NCI-H146 treated with DMSO at 0.1 percent for 48 hours (cell line): ENCODE results near the gene EGFR.

Experiments
- DNase-seq: peaks from one replicate; lab custom pipeline; 2025; ENCODE audit not compliant: unreplicated experiment; lab: John Stamatoyannopoulos, UW

Gene EGFR

GRCh38 chr7:55142919-55143600, 124.2 kb downstream of the EGFR start:
- DNase-seq = no peak

- no peak for DNase-seq
Measured at GRCh38 chr7:55144333-55145317, 125.8 kb downstream of the EGFR start.

GRCh38 chr7:55145606-55146005, 126.8 kb downstream of the EGFR start:
- no peak for DNase-seq

GRCh38 chr7:55147101-55147500, 128.3 kb downstream of the EGFR start:
- no peak for DNase-seq

GRCh38 chr7:55147736-55148135, 128.9 kb downstream of the EGFR start:
- no peak for DNase-seq

- no peak for DNase-seq
Measured at GRCh38 chr7:55148571-55148970, 129.8 kb downstream of the EGFR start.

GRCh38 chr7:55149001-55149400, 130.2 kb downstream of the EGFR start:
- DNase-seq = no peak

GRCh38 chr7:55150166-55150565, 131.3 kb downstream of the EGFR start:
- DNase-seq = no peak

- DNase-seq = no peak
Measured at GRCh38 chr7:55150709-55151451, 132.1 kb downstream of the EGFR start.

GRCh38 chr7:55152516-55152915, 133.7 kb downstream of the EGFR start:
- DNase-seq = no peak

GRCh38 chr7:55154096-55154495, 135.3 kb downstream of the EGFR start:
- no peak for DNase-seq

GRCh38 chr7:55155351-55156117, 136.7 kb downstream of the EGFR start:
- DNase-seq = no peak

- peak; percentile 1 for DNase-seq
Measured at GRCh38 chr7:55156919-55157763, 138.3 kb downstream of the EGFR start.

GRCh38 chr7:55157764-55158105, 138.9 kb downstream of the EGFR start:
- no peak for DNase-seq

GRCh38 chr7:55158541-55159382, 139.9 kb downstream of the EGFR start:
- no peak for DNase-seq

- DNase-seq = no peak
Measured at GRCh38 chr7:55160539-55160938, 141.7 kb downstream of the EGFR start.

- no peak for DNase-seq
Measured at GRCh38 chr7:55161154-55161687, 142.4 kb downstream of the EGFR start.

- no peak for DNase-seq
Measured at GRCh38 chr7:55162476-55162875, 143.7 kb downstream of the EGFR start.

GRCh38 chr7:55163733-55164132, 144.9 kb downstream of the EGFR start:
- no peak for DNase-seq
